Right lobe of liver (tissue), 4 donors: ENCODE data around the gene CAB39.

ENCODE experiments used
- POLR2A ChIP-seq: fragments of 450-650 bp; IDR thresholded peaks from one replicate; pipeline ENCODE4 v1.6.1; 2017; ENCODE audit warnings: antibody characterized with exemption, mild to moderate bottlenecking
- TF ChIP-seq, protein P1 (sequence below), 4 donors: fragments of 200-600 bp in 3 of 4; fragments of 450-650 bp in 1 of 4; IDR thresholded peaks; one replicate each; pipeline versions ENCODE4 v1.5.1 to v1.8.0; 2016 to 2022; ENCODE audit warnings: antibody characterized with exemption in 4 of 4, mild to moderate bottlenecking in 2 of 4
- donor health status: DM: no; HTN: no; CAD: no.
- donor health status: DM: no; HTN: no; CAD: no.
- donor health status: DM: no; HTN: yes; CAD: no.

DNA sequence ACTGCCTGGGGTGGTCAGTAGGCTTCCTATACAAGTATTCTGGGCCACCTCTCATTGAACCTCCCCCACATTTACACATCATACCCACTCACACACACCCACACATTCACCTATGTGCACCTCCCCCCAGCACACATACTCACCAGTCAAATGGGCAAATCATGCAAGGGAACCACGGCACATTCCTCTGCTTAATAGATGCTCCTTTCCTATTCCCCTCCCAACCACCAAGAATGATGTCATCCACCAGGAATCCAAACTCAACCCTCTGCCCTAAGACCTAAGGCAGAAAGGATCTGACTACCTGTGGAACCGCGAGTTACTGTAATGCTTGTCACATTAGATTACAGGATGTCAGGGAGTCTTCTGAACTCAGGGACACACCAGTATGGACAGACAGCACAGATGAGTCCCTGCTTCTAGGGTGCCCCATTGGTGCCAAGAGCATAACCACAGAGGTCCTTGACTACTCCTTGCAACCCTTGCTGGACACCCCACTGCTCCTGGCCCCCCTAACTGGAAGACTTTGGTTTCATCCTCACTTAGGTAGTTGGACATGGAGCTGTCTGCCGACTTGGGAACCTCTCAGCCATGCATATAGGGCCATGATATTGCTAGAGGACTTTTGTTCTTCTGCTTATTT is 21.5 kb upstream of the CAB39 start:
- TF ChIP-seq, protein P1, sequence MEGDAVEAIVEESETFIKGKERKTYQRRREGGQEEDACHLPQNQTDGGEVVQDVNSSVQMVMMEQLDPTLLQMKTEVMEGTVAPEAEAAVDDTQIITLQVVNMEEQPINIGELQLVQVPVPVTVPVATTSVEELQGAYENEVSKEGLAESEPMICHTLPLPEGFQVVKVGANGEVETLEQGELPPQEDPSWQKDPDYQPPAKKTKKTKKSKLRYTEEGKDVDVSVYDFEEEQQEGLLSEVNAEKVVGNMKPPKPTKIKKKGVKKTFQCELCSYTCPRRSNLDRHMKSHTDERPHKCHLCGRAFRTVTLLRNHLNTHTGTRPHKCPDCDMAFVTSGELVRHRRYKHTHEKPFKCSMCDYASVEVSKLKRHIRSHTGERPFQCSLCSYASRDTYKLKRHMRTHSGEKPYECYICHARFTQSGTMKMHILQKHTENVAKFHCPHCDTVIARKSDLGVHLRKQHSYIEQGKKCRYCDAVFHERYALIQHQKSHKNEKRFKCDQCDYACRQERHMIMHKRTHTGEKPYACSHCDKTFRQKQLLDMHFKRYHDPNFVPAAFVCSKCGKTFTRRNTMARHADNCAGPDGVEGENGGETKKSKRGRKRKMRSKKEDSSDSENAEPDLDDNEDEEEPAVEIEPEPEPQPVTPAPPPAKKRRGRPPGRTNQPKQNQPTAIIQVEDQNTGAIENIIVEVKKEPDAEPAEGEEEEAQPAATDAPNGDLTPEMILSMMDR (IDR thresholded peaks at IDR 0.05), result no peak
- TF ChIP-seq POLR2A, result no peak
